GM12878 (cell line): ENCODE data around the gene FFAR4.
"Not testable (repeated sequence)": the region's sequence is repeated elsewhere in the genome, so short reads cannot be mapped to it uniquely, and the experiment has no call there.

Experiments
- CTCF ChIP-seq, 3 experiments: IDR thresholded peaks in 2 of 3; conservative IDR thresholded peaks in 1 of 3; 2 replicates each; pipeline ENCODE4 v1.5.1; 2011; ENCODE audit warnings: low read depth in 3 of 3, low read length in 3 of 3, mild to moderate bottlenecking in 3 of 3, control low read depth in 2 of 3, moderate library complexity in 2 of 3, inconsistent platforms in 1 of 3, mixed read lengths in 1 of 3; ENCODE audit not compliant: control insufficient read depth in 2 of 3, insufficient read depth in 1 of 3; ENCODE audit errors: extremely low read depth in 1 of 3
- ELK1 ChIP-seq: IDR thresholded peaks from 2 replicates; pipeline ENCODE4 v1.6.1; 2012; ENCODE audit warnings: low read depth, low read length, improper control_type of control experiment
- EP300 ChIP-seq, 2 experiments: fragments of 150-350 bp in 1 of 2; IDR thresholded peaks; 2 replicates each; pipeline ENCODE4 v1.6.1; 2011 to 2012; ENCODE audit warnings: low read depth in 2 of 2, low read length in 2 of 2, borderline replicate concordance in 1 of 2, improper control_type of control experiment in 1 of 2, inconsistent platforms in 1 of 2; ENCODE audit not compliant: control insufficient read depth in 1 of 2
- HDAC2 ChIP-seq: fragments of 200-600 bp; sonication (generic); IDR thresholded peaks from 2 replicates; pipeline ENCODE4 v1.6.1; 2017
- HDAC6 ChIP-seq: fragments of 200-600 bp; sonication (generic); IDR thresholded peaks from one replicate; pipeline ENCODE4 v1.8.0; 2017; ENCODE audit warnings: antibody characterized with exemption; ENCODE audit not compliant: unreplicated experiment
- NFYB ChIP-seq: IDR thresholded peaks from 2 replicates; pipeline ENCODE4 v1.6.1; 2011; ENCODE audit warnings: low read depth, mild to moderate bottlenecking, low read length, improper control_type of control experiment, moderate library complexity; ENCODE audit not compliant: insufficient read depth
- POLR2AphosphoS5 ChIP-seq: IDR thresholded peaks from 2 replicates; pipeline ENCODE4 v1.6.1; 2011; ENCODE audit warnings: mild to moderate bottlenecking, low read length, inconsistent platforms
- REST ChIP-seq: IDR thresholded peaks from 2 replicates; pipeline ENCODE4 v1.6.1; 2012; ENCODE audit warnings: mild to moderate bottlenecking, low read depth, low read length

- not testable (repeated sequence) for TF ChIP-seq EP300 (IDR thresholded peaks at IDR 0.05; ENCODE audit: borderline replicate concordance in 1 of 2, control insufficient read depth in 1 of 2, low read depth in 2 of 2, low read length in 2 of 2); HDAC2; CTCF (IDR thresholded peaks at IDR 0.05 in 2 of 3, conservative IDR thresholded peaks at IDR 0.05 in 1 of 3; ENCODE audit: control insufficient read depth in 2 of 3, extremely low read depth in 1 of 3, insufficient read depth in 1 of 3, low read depth in 3 of 3, low read length in 3 of 3); POLR2AphosphoS5; REST; HDAC6; ELK1; NFYB
Observed at GRCh38 chr10:93540871-93541270, 25.6 kb upstream of the FFAR4 start.
